DOHH2 (cell line): ENCODE results near the gene GGACT.

Experiments
- H3F3A ChIP-seq: fragments of 200-600 bp; sonication (generic), shearing (Covaris generic); 2 replicates; pipeline ENCODE4 v1.6.0; 2016; ENCODE audit warnings: antibody characterized with exemption, mild to moderate bottlenecking; ENCODE audit not compliant: control insufficient read depth, insufficient read depth
- H3K27ac ChIP-seq: fragments of 200-600 bp; sonication (generic); 2 replicates; pipeline ENCODE4 v1.5.1; 2014; ENCODE audit warnings: low read depth, mild to moderate bottlenecking, low read length, moderate library complexity
- H3K27me3 ChIP-seq: fragments of 200-600 bp; sonication (generic); 2 replicates; pipeline ENCODE4 v1.6.1; 2014; ENCODE audit warnings: mild to moderate bottlenecking, low read length, mixed read lengths; ENCODE audit not compliant: control insufficient read depth
- H3K36me3 ChIP-seq: fragments of 200-600 bp; sonication (generic); 2 replicates; pipeline ENCODE4 v1.6.1; 2014; ENCODE audit warnings: mild to moderate bottlenecking, low read length, moderate library complexity, mixed read lengths; ENCODE audit not compliant: control insufficient read depth
- H3K4me1 ChIP-seq: fragments of 200-600 bp; sonication (generic); 2 replicates; pipeline ENCODE4 v1.6.1; 2014; ENCODE audit warnings: mild to moderate bottlenecking, low read length, mixed read lengths; ENCODE audit not compliant: control insufficient read depth
- H3K4me2 ChIP-seq: fragments of 200-600 bp; sonication (generic); 2 replicates; pipeline ENCODE4 v1.6.0; 2014; ENCODE audit warnings: mild to moderate bottlenecking, low read length, moderate library complexity
- H3K4me3 ChIP-seq: fragments of 200-600 bp; sonication (generic); 2 replicates; pipeline ENCODE4 v1.5.1; 2014; ENCODE audit warnings: mild to moderate bottlenecking, low read length, mixed read lengths
- H3K79me2 ChIP-seq: fragments of 200-600 bp; sonication (generic); 2 replicates; pipeline ENCODE4 v1.6.1; 2014; ENCODE audit warnings: mild to moderate bottlenecking, low read length, mixed read lengths; ENCODE audit not compliant: control insufficient read depth
- H3K9me2 ChIP-seq: fragments of 200-600 bp; sonication (generic); replicated peaks from 2 replicates; pipeline ENCODE4 v1.6.1; 2014; ENCODE audit warnings: mild to moderate bottlenecking, low read length, mixed read lengths; ENCODE audit not compliant: control insufficient read depth
- H3K9me3 ChIP-seq: fragments of 200-600 bp; sonication (generic); 2 replicates; pipeline ENCODE4 v1.6.1; 2014; ENCODE audit warnings: antibody characterized with exemption, low read length, mixed read lengths; ENCODE audit not compliant: control insufficient read depth, insufficient read depth
- H4K20me1 ChIP-seq: fragments of 200-600 bp; sonication (generic); 2 replicates; pipeline ENCODE4 v1.6.0; 2014; ENCODE audit warnings: low read depth, mild to moderate bottlenecking, antibody characterized with exemption, low read length, moderate library complexity; ENCODE audit not compliant: control insufficient read depth, insufficient read depth
- EZH2phosphoT487 ChIP-seq: fragments of 200-600 bp; sonication (generic); IDR thresholded peaks from 2 replicates; pipeline ENCODE4 v1.6.1; 2017; ENCODE audit warnings: borderline replicate concordance, mild to moderate bottlenecking, antibody characterized with exemption, low read length, moderate library complexity, mixed read lengths
- TF ChIP-seq, protein P1 (sequence below): fragments of 200-600 bp; sonication (generic); IDR thresholded peaks from one replicate; pipeline ENCODE4 v1.5.1; 2014; ENCODE audit warnings: antibody characterized with exemption, mild to moderate bottlenecking, low read depth, low read length; ENCODE audit not compliant: poor library complexity, severe bottlenecking

Gene GGACT

DNA sequence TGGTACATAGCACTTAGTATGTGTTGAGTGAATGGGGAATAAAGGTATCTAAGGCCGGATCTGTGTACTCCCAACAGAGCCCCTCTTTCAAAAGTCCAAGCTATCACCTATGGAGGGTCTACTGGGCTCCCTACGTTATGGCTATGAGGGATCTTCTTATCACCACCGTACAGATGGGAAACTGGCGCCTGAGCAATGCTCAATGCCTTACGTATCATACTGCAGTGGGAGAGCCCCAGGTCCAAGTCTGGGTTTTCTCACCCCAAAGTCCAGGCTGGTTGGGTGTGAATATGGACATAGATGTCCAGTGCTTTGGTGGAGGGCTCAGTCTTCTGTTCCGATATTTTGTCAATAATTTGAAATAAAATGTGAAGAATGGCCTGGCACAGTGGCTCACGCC is 13.1 kb upstream of the GGACT start:
- no peaks in the 10 kb centered on the region for H3K36me3 ChIP-seq
- H3K27me3 ChIP-seq = no peaks in the 10 kb centered on the region
- no peak overlapping the region for H3K4me2 ChIP-seq
- H3K4me3 ChIP-seq = no peak overlapping the region
- no peaks in the 10 kb centered on the region for H3K4me1 ChIP-seq
- H3K9me2 ChIP-seq = no peaks in the 10 kb centered on the region
- no peaks in the 10 kb centered on the region for H3K9me3 ChIP-seq
- no peaks in the 10 kb centered on the region for H3K79me2 ChIP-seq
- no peak for TF ChIP-seq EZH2phosphoT487
- TF ChIP-seq, protein P1, sequence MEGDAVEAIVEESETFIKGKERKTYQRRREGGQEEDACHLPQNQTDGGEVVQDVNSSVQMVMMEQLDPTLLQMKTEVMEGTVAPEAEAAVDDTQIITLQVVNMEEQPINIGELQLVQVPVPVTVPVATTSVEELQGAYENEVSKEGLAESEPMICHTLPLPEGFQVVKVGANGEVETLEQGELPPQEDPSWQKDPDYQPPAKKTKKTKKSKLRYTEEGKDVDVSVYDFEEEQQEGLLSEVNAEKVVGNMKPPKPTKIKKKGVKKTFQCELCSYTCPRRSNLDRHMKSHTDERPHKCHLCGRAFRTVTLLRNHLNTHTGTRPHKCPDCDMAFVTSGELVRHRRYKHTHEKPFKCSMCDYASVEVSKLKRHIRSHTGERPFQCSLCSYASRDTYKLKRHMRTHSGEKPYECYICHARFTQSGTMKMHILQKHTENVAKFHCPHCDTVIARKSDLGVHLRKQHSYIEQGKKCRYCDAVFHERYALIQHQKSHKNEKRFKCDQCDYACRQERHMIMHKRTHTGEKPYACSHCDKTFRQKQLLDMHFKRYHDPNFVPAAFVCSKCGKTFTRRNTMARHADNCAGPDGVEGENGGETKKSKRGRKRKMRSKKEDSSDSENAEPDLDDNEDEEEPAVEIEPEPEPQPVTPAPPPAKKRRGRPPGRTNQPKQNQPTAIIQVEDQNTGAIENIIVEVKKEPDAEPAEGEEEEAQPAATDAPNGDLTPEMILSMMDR = no peak
- no peaks in the 10 kb centered on the region for H3F3A ChIP-seq
- H4K20me1 ChIP-seq = no peaks in the 10 kb centered on the region
- H3K27ac ChIP-seq = no peak overlapping the region

DNA sequence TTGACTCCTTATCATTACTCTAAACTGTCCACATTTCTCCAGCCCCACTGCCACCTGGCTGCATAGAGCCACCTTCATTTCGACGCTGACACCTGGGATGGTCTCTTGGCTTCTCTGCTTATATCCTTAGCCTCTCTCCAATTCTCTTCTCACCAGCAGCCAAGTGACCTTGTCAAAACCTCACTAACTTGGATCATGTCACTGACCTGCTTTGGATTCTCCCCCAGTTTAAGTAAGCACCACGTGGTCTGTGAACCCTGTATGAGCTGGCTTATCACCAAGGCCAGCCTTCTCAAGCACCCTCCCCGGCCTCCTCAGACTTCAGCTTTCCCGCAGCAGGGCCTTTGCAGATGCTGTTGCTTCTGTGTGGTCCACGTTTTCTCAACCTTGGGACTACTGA is 12.3 kb upstream of the GGACT start:
- H3K27me3 ChIP-seq = no peaks in the 10 kb centered on the region
- no peaks in the 10 kb centered on the region for H3K79me2 ChIP-seq
- no peak for TF ChIP-seq EZH2phosphoT487
- TF ChIP-seq, protein P1 = no peak
- no peaks in the 10 kb centered on the region for H3K36me3 ChIP-seq
- H3K9me2 ChIP-seq = no peaks in the 10 kb centered on the region
- no peak overlapping the region for H3K4me3 ChIP-seq
- H3K4me2 ChIP-seq = no peak overlapping the region
- H3K9me3 ChIP-seq = no peaks in the 10 kb centered on the region
- no peaks in the 10 kb centered on the region for H3K4me1 ChIP-seq
- no peaks in the 10 kb centered on the region for H4K20me1 ChIP-seq
- H3F3A ChIP-seq = no peaks in the 10 kb centered on the region
- H3K27ac ChIP-seq = no peak overlapping the region

DNA sequence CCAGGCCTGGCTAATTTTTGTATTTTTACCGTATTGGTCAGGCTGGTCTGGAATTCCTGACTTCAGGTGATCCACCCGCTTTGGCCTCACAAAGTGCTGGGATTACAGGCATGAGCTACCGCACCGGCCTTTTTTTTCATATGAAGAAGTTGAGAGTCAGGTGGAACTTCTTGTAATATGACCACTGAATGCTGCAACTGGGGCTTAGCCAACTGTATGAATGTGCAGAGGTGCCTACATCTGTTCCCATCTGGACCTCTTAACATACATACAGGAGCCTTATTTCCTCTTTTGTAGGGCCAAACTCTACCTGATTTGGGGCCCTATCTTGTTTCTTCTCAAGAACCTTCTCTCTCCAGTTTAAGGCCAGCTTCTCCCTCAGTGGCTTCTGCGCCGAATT is 11.9 kb upstream of the GGACT start:
- Histone ChIP-seq H3K9me2 (no peaks in the 10 kb centered on the region), H3K27me3 (no peaks in the 10 kb centered on the region), H3K4me2 (no peak overlapping the region), H3K36me3 (no peaks in the 10 kb centered on the region), H3F3A (no peaks in the 10 kb centered on the region), H3K4me3 (no peak overlapping the region), H3K4me1 (no peaks in the 10 kb centered on the region), H3K79me2 (no peaks in the 10 kb centered on the region), H3K27ac (no peak overlapping the region), H3K9me3 (no peaks in the 10 kb centered on the region), H4K20me1 (no peaks in the 10 kb centered on the region)
- TF ChIP-seq, protein P1 = no peak
- TF ChIP-seq EZH2phosphoT487 = no peak

DNA sequence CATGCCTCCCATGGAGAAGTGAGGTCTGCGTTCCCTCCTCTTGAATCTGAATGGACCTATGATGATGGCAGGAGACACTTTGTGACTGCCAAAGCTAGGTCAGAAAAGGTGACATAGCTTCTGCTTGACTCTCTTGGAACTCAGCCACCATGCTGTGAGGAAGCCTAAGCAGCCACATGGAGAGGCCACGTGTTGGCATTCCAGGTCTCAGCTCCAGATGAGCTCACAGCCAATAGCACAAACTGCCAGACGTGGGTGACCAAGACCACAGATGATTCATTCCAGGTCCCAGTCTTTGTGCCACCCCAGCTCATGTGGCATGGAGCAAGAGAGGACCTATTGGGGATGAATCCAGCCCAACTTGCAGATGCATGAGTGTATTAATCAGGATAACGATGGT is 8.7 kb upstream of the GGACT start:
- no peaks in the 10 kb centered on the region for H3K4me1 ChIP-seq
- no peaks in the 10 kb centered on the region for H3F3A ChIP-seq
- no peaks in the 10 kb centered on the region for H3K36me3 ChIP-seq
- H3K4me2 ChIP-seq = no peak overlapping the region
- H3K79me2 ChIP-seq = no peaks in the 10 kb centered on the region
- H3K9me2 ChIP-seq = no peaks in the 10 kb centered on the region
- H3K9me3 ChIP-seq = no peaks in the 10 kb centered on the region
- H4K20me1 ChIP-seq = no peaks in the 10 kb centered on the region
- no peaks in the 10 kb centered on the region for H3K27me3 ChIP-seq
- no peak overlapping the region for H3K27ac ChIP-seq
- no peak for TF ChIP-seq EZH2phosphoT487
- TF ChIP-seq, protein P1 = no peak
- no peak overlapping the region for H3K4me3 ChIP-seq
